Neural progenitor cell (in vitro differentiated cells): ENCODE measurements around the gene F10.

Source experiments
- EZH2 ChIP-seq: fragments of 200-600 bp; sonication (generic); IDR thresholded peaks from 2 replicates; pipeline ENCODE4 v1.6.1; 2017; ENCODE audit warnings: antibody characterized with exemption, mild to moderate bottlenecking, moderate library complexity
- EZH2phosphoT487 ChIP-seq: fragments of 200-600 bp; sonication (generic); IDR thresholded peaks from 2 replicates; pipeline ENCODE4 v1.6.1; 2017; ENCODE audit warnings: antibody characterized with exemption
- TF ChIP-seq, protein P1 (sequence below): fragments of 200-600 bp; sonication (generic); IDR thresholded peaks from 2 replicates; pipeline ENCODE4 v1.5.1; 2017; ENCODE audit warnings: antibody characterized with exemption, mild to moderate bottlenecking

DNA sequence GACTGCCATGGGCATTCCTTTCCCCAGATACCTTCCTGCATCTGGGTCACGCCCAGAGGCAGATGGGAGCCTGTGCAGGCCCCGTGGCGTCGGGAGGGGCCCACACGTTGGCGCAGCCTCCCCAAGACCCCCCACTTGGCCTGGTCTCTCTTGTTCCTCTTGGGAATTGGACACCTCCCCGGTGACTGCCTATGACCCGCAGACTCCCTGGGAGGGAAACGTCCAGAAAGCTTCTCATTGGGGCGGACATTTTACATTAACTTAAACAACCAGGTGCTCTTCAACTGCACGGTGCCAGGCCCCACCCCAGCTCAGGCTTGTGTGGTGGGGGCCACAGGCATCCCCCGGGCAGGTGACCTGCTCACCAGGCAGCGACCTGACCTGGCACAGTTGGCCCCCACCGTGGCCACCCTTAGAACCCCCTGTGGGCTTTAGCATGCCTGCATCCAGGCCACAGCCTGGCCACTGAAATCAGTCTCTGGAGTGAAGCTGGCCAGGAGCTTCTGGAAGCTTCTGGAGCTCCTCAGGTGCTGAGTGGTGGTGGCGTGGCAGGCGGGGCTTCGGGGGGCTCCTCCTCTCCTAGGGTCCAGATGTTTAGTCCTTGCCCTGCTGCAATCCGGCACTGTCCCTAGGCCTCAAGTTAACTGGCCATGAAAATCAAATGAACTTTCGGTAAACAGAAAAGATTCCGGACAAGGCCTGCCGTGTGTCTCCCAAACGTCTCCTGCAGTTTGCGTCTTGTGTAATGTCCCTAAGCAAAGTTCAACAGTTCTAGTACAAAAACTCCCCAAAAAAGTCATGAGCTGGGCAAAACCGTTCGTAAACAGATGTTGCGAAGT is 27.3 kb downstream of the F10 start:
- TF ChIP-seq EZH2, result no peak
- TF ChIP-seq, protein P1, sequence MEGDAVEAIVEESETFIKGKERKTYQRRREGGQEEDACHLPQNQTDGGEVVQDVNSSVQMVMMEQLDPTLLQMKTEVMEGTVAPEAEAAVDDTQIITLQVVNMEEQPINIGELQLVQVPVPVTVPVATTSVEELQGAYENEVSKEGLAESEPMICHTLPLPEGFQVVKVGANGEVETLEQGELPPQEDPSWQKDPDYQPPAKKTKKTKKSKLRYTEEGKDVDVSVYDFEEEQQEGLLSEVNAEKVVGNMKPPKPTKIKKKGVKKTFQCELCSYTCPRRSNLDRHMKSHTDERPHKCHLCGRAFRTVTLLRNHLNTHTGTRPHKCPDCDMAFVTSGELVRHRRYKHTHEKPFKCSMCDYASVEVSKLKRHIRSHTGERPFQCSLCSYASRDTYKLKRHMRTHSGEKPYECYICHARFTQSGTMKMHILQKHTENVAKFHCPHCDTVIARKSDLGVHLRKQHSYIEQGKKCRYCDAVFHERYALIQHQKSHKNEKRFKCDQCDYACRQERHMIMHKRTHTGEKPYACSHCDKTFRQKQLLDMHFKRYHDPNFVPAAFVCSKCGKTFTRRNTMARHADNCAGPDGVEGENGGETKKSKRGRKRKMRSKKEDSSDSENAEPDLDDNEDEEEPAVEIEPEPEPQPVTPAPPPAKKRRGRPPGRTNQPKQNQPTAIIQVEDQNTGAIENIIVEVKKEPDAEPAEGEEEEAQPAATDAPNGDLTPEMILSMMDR, result no peak
- no peak for TF ChIP-seq EZH2phosphoT487
